GM19328 (cell line): ENCODE data around the gene RAB31.

Source experiments
- ATAC-seq: cut with Tn5 transposase; IDR thresholded peaks from one replicate; pipeline ENCODE4 v1.9.1; 2021; ENCODE audit warnings: mild to moderate bottlenecking, moderate library complexity; ENCODE audit not compliant: unreplicated experiment

Gene RAB31

DNA sequence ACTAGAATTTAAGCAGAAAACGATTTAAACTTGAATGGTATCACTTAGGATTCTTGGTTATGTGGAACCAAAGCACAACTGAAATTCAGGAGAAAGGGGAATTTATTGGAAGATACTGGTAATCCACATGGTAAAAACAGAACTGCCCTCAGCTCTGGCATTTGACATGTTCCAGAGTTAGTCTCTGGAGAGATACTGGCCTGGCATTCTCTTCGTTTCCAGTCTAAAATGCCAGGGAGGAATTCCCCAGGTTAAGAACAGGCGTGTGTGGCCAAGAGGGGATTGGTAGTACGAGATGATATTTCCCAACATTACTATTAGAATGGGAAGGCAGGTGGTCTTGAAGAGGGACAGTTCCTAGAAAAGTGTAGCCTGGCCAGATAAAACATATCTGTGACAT is 109.2 kb downstream of the RAB31 start:
- ATAC-seq, result no peak

GRCh38 chr18:9817725-9818422 is 109.8 kb downstream of the RAB31 start:
- ATAC-seq, result no peak

- ATAC-seq, result no peak
These were observed 110.3 kb downstream of the RAB31 start for GRCh38 chr18:9818423-9818734.

DNA sequence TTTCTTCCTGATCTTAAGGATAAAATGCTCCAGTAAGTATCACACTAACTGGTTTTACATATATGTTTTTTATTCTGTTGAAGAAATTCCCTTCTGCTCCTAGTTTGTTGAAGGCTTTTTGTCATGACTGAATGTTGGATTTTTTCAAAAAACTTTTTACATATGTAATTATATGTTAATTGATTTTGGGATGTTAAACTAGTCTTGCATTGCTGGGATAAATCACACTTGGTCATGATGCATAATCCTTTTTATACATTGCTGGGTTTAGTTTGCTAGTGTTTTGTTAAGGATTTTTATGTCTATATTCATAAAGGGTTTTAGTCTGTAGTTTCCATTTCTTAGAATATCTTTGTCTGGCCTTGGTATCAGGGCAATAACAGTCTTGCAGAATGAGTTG is 112.0 kb downstream of the RAB31 start:
- ATAC-seq, result no peak

GRCh38 chr18:9820719-9821118 is 112.6 kb downstream of the RAB31 start:
- no peak for ATAC-seq

DNA sequence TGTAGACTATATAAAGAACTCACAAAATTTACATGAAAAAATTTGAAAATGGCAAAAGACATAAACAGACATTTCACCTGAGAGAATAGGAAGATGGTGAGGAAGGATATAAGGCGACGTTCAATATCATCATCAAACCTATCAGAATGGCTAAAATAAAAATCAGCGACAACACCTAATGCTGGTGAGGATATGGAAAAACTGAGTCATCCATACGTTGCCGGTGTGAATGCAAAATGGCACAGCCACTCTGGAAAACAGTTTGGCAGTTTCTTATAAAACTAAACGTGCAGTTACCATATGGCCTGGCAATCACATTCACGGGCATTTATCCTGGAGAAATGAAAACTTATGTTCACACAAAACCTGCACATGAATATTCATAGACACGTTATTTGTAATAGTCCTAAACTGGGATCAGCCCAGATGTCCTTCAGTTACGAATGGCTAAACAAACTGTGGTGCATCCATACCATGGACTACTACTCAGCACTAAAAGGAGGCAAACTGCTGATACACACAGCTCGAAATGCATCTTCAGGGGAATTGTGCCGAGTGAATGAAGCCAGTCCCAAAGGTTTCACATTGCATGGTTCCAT is 114.6 kb downstream of the RAB31 start:
- ATAC-seq, result no peak

DNA sequence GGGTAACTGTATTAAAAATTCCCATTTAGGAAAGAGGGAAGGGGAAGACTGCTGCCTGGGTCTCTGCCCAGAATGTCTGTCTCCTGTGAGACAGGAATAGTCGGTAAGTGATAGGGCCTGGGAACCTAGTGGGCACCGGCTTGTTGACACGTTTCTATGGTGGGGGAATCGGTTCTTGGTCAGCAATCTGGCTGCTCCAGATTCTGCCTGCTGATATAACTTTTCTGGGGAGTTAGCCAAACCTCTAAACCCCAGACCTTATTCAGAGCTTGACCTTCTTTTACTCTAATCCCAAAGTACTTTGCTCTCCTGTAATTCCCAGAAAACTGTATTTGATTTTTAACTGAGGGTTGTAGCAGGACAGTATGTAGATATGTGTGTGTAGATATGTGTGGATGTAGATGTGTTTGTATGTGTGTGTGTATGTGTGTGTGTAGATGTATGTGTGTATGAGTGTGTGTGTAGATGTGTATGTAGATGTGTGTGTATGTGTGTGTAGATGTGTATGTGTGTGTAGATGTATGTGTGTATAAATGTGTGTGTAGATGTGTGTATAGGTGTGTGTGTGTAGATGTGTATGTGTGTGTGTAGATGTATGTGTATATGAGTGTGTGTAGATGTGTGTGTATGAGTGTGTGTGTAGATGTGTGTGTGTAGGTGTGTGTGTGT is 115.8 kb downstream of the RAB31 start:
- ATAC-seq, result no peak

- no peak for ATAC-seq
These were observed 116.4 kb downstream of the RAB31 start for GRCh38 chr18:9824474-9824832.

DNA sequence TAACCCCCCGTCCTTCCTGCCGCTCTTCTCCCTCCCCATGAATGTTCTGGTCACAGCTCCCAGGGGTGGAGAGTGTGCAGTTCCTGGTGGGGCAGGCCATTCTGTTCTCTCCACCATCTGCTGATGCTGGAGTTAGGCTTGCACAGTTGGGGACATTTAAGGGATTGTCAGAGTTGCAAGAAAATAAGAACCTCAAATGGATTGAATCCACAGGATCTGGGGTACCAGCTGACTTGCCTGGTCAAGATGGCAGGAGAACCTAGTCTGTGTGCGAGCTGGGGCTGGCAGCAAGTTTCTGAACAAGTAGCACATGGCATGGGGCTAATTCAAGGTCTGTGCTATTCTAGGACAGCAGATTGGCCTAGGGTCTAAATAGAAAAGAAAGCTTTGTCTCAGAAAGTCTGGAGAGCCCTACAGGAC is 116.9 kb downstream of the RAB31 start:
- ATAC-seq, result no peak

- no peak for ATAC-seq
These were observed 117.5 kb downstream of the RAB31 start for GRCh38 chr18:9825571-9826073.

- no peak for ATAC-seq
These were observed 118.6 kb downstream of the RAB31 start for GRCh38 chr18:9826685-9827084.

GRCh38 chr18:9827211-9827792 is 119.2 kb downstream of the RAB31 start:
- no peak for ATAC-seq

DNA sequence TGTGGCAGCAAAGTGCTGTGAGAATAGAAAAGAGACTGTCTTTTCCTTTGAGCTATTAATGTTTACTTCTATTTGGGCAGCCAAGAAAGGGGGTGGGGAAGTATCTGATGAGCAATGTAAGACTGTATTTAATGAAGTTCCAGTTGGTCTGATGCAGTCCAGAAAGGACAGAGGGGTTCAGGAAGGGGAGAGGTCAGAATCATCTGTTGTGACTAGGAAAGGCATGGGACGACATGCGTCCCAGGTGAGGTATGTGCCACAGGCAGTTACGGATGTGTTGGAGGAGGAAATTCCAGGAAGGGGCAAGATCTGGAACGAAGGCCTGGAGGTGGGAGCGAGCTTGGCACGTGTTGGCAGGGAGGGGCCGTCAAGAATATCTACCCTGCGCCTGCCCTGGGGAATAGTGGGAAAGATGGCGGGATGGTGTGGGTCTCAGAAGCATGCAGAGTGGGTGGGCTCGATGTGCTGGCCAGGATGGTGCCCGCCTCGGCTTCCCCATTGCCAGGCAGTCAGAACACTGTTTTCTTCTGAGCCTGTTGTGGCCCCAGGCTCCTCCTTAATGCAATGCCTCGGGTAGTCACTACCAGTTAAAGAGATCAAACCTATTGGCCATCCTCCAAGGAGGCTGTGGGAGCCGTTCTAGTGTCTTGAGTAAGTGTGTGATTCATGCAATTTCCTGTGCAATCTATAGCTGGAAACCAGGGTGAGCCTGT is 119.8 kb downstream of the RAB31 start:
- no peak for ATAC-seq

DNA sequence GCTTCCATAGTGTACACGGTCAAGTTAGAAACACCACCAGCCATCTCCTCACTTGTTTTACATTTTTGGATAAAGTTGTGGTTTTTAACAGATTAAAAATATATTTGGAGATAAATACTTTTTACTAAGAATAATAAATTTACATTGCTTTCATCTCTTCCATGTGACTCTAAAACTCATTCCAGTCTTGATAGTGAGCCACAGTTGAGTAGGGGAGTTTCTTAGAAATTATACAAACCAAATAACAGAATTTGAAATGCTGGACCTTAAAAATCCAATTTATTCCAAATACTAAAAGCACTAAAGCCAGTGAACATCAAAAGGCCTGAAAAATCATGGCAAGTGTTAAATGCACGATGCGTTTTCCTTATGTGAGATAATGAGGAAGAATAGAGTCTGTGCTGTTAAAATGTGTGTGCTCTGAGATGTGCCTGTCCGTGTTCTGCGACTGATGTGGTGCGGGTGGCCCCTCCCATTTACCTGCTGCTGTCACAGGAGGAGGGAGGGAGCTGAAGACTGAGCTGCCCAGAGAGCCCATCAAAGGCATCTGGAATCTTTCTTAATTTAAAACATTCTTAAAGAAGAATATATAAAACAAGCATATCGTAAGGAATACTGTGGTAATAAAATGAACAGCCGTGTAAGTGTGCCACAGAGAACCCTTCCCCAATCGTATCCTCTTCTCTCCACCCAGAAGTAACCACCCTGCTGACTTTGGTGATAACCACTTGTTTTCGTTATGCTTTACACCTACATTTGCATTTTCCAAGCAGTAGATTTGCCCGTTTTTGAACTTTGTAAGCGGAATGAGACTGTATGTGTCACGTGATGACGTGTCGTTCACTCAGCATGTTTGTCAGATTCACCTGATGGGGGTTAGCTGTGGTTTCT is 120.7 kb downstream of the RAB31 start:
- no peak for ATAC-seq

GRCh38 chr18:9829397-9829712 is 121.3 kb downstream of the RAB31 start:
- ATAC-seq, result no peak

DNA sequence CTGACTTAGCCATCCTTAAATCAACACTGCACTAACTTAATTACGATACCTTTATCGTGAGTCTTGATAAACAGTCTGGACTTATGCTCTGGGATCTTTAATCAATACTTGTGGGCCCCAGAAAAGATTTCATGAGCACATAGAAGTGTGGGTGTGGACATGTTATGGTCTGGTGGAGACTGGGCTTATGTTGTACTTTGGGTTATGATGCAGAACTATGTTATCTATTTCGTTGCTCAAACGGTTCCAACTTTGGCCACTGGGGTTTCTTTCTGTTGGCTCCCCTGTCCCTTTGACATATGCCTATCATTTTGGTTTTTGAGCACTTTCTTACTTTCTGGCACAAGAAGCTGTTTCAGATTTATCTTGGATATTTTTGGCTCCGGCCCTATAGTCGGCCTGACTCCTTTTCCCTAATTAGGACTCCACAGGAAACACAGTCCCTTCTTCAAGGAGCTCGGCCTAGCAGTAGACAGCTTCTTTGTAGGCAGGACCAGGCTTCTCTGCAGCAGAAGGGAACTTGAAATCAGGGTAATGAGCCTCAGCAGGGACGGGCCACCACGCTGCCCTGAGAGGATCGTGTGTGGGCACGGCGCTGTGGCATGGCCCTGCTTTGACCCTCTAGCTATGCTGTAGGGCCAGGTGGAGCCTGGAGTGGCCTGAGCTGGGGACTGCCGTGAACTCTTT is 123.1 kb downstream of the RAB31 start:
- ATAC-seq, result no peak

DNA sequence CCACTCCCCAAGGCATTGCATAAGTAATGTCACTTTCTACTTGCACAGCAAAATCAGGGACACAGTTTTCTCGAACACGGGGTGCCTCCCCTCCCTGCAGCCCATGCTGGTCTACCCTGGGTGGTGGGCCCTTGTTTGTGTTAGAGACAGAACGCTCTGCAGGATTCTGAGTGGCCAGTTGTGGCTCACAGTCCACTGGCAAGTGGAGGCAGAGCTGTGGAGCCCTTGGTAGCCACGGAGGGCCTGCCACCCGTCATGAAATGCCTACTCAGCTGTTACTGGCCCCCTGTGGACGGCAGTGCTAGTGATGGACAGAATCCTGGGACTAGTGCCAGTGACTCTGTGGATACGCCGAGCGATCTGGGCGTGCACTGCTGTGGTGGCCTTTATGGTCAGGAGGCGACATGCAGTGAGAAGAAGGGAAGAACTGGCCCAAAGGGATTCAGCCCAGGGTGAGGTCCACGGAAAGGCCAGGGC is 123.7 kb downstream of the RAB31 start:
- ATAC-seq, result no peak

- no peak for ATAC-seq
These were observed 124.8 kb downstream of the RAB31 start for GRCh38 chr18:9832871-9833270.

- ATAC-seq, result no peak
These were observed 126.5 kb downstream of the RAB31 start for GRCh38 chr18:9834551-9834950.
